ENCODE data around the gene ZNF536.

DNA sequence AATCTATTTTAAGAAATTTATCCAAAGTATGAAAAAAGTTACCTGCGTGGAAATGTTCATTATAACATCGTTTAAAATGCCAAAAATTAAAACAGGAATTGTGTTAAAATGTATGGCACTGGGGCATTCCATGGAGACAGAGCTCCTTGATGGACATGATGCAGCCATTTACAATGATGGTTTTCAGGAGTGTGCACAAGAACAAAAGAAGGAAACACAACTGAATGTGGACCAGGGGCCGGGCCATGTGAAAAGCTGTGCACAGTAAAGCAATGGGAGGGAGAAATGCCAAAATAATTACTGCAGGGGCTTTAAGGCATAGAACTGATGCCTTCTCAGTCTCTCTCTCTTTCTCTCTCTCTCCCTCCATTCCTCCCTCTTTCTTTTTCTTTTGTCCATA lies 115.0 kb downstream of the ZNF536 start:
- no peak for TF ChIP-seq CTCF (IDR thresholded peaks at IDR 0.05)
- TF ChIP-seq ZFX (IDR thresholded peaks at IDR 0.05; ENCODE audit: borderline replicate concordance): no peak
